ENCODE measurements around the gene RIN2. TPM values are rescaled to one million over a fixed set of nuclear protein-coding genes. Genes with fewer than 3 reads are reported as not detected.

The RIN2 gene
- total RNA-seq, 1 donor from 2014 or later: 22.1 TPM

GRCh38 chr20:19739351-19739750 is 18.7 kb upstream of the RIN2 start:
- Mint-ChIP-seq H3K36me3 (ENCODE audit: low read depth) (no peaks in the 10 kb centered on the region), H3K4me3 (no peak overlapping the region), H3K27ac (ENCODE audit: unreplicated experiment) (no peak overlapping the region), H3K4me1 (peaks cover 22% of the 10 kb centered on the region), H3K9me3 (no peaks in the 10 kb centered on the region), H3K27me3 (ENCODE audit: low read depth) (no peaks in the 10 kb centered on the region)
- no peak for TF ChIP-seq CTCF (conservative IDR thresholded peaks at IDR 0.05)
- DNase-seq (ENCODE audit: low read depth, low spot score): no peak

GRCh38 chr20:19740512-19740911 is 17.5 kb upstream of the RIN2 start:
- no peaks in the 10 kb centered on the region for H3K36me3 Mint-ChIP-seq (ENCODE audit: low read depth)
- H3K4me1 Mint-ChIP-seq: peaks cover 13% of the 10 kb centered on the region
- H3K9me3 Mint-ChIP-seq: peaks cover 3% of the 10 kb centered on the region
- no peak for DNase-seq (ENCODE audit: low read depth, low spot score)
- no peak overlapping the region for H3K27ac Mint-ChIP-seq (ENCODE audit: unreplicated experiment)
- no peak overlapping the region for H3K4me3 Mint-ChIP-seq
- no peak for TF ChIP-seq CTCF (conservative IDR thresholded peaks at IDR 0.05)
- H3K27me3 Mint-ChIP-seq (ENCODE audit: low read depth): no peaks in the 10 kb centered on the region

DNA sequence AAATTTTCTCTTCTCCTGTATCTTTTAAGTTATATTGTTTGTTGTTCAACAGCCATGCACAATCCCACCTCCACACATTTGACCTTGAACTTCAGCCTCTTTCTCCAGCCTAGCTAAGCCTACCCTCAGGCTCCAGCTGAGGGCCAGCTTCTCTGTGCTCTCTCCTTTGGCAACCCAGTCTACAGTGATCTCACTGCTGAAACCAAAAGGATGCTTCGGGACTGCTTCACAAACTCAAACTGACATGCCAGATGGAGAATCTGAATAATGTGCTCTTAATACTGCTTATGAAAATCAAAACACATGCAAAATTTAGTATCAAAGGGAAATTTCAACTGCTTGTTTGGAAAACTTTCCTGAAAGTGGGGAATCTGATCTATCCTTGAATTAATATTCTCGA is 16.1 kb upstream of the RIN2 start:
- TF ChIP-seq CTCF (conservative IDR thresholded peaks at IDR 0.05): no peak
- Mint-ChIP-seq H3K4me3 (no peak overlapping the region), H3K27ac (ENCODE audit: unreplicated experiment) (no peak overlapping the region), H3K27me3 (ENCODE audit: low read depth) (no peaks in the 10 kb centered on the region), H3K4me1 (peaks cover 9% of the 10 kb centered on the region), H3K36me3 (ENCODE audit: low read depth) (no peaks in the 10 kb centered on the region), H3K9me3 (peaks cover 3% of the 10 kb centered on the region)
- DNase-seq (ENCODE audit: low read depth, low spot score): no peak

- no peak overlapping the region for H3K27ac Mint-ChIP-seq (ENCODE audit: unreplicated experiment)
- H3K27me3 Mint-ChIP-seq (ENCODE audit: low read depth): no peaks in the 10 kb centered on the region
- TF ChIP-seq CTCF (conservative IDR thresholded peaks at IDR 0.05): no peak
- no peak overlapping the region for H3K4me3 Mint-ChIP-seq
- DNase-seq (ENCODE audit: low read depth, low spot score): no peak
- H3K4me1 Mint-ChIP-seq: peaks cover 3% of the 10 kb centered on the region
- H3K36me3 Mint-ChIP-seq (ENCODE audit: low read depth): no peaks in the 10 kb centered on the region
- H3K9me3 Mint-ChIP-seq: peaks cover 3% of the 10 kb centered on the region
These were observed 15.0 kb upstream of the RIN2 start for GRCh38 chr20:19742974-19743639.

DNA sequence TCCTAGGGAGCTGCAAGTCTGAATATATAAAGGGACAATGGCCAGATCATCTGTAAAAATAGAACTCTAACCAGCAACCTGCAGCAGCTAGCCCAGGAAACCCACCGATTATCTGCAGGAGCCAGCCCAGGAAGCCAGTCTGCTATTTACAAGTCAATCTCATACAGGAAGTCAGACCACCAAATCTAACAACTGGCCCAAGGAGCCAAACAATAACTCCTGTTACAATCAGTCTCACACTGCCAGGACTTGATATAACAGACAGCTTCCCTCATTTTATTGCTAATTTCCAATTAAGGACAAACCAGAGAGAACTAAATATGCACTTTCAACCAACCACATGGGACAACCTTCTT is 14.4 kb upstream of the RIN2 start:
- Mint-ChIP-seq H3K4me1 (peaks cover 3% of the 10 kb centered on the region), H3K27ac (ENCODE audit: unreplicated experiment) (no peak overlapping the region), H3K36me3 (ENCODE audit: low read depth) (no peaks in the 10 kb centered on the region), H3K27me3 (ENCODE audit: low read depth) (no peaks in the 10 kb centered on the region), H3K4me3 (no peak overlapping the region), H3K9me3 (peaks cover 3% of the 10 kb centered on the region)
- no peak for DNase-seq (ENCODE audit: low read depth, low spot score)
- no peak for TF ChIP-seq CTCF (conservative IDR thresholded peaks at IDR 0.05)
